Measurements from ENCODE around the gene OR10A6. TPM values are rescaled to one million over a fixed set of nuclear protein-coding genes. Genes with fewer than 3 reads are reported as not detected.

The OR10A6 gene
- total RNA-seq, 6 experiments from 2014 or later: not detected

DNA sequence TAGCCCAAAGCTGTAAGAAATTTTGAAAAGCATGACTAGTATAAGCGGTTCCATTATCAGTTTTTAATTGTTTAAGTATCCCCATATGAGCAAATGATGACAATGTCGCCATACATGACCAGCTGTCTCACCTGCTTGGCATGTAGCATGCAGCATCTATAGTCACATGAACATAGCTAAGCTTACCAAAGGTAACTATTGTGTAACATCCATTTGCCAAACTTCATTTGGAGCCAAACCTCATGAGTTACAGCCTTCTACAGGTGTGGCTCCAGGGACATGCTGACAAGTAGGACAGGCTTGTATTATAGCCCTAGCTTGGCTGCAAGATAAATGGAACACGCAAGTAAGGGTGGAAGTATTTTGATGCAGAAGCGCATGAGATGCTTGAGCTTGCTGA, 30.4 kb downstream of the OR10A6 start:
- peak; percentile 67 to 76 (median 72) for ATAC-seq
- H3K27me3 ChIP-seq: no peaks in the 10 kb centered on the region
- no peak for TF ChIP-seq POLR2A (IDR thresholded peaks at IDR 0.05)

DNA sequence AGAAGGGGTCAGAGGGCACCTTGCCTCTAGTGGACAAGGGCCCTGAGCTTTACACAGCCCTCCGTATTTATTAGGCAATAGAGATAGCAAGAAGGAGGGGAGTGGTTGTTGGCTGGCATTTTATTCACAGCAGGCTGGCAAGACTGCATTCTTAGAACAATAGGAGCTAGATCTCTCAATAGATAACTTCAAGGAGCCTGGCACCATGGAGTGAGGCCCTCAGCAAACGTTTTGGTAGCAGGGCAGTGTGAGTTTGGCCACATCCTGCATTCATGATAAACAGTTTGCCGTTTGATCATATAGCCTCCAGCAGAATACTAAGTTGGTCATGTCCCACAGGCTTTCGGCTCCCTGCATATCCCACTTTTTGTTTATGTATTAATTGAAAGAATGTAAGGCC, 31.6 kb downstream of the OR10A6 start:
- H3K4me3 ChIP-seq: no peak overlapping the region
- no peak for DNase-seq
- WGBS (ENCODE audit: insufficient coverage, low coverage, low lambda C conversion rate, missing lambda C conversion rate): 57% methylated on average over 4 of the region's 4 CpGs
- H3K4me1 ChIP-seq: peaks cover 0 to 31% (median 13%) of the 10 kb centered on the region in 4 donors
- no peak for ATAC-seq
- no peaks in the 10 kb centered on the region for H3K27me3 ChIP-seq
- no peaks in the 10 kb centered on the region for H3K9me3 ChIP-seq
- TF ChIP-seq POLR2A (IDR thresholded peaks at IDR 0.05): no peak
- TF ChIP-seq, protein P1, sequence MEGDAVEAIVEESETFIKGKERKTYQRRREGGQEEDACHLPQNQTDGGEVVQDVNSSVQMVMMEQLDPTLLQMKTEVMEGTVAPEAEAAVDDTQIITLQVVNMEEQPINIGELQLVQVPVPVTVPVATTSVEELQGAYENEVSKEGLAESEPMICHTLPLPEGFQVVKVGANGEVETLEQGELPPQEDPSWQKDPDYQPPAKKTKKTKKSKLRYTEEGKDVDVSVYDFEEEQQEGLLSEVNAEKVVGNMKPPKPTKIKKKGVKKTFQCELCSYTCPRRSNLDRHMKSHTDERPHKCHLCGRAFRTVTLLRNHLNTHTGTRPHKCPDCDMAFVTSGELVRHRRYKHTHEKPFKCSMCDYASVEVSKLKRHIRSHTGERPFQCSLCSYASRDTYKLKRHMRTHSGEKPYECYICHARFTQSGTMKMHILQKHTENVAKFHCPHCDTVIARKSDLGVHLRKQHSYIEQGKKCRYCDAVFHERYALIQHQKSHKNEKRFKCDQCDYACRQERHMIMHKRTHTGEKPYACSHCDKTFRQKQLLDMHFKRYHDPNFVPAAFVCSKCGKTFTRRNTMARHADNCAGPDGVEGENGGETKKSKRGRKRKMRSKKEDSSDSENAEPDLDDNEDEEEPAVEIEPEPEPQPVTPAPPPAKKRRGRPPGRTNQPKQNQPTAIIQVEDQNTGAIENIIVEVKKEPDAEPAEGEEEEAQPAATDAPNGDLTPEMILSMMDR (IDR thresholded peaks at IDR 0.05): no peak
- H3K36me3 ChIP-seq: no peaks in the 10 kb centered on the region
- H3K27ac ChIP-seq: no peak overlapping the region
- intact Hi-C loops (cut with DNase I): no loop called here

More for the DNA sequence above, 30.4 kb downstream of the OR10A6 start:
- H3K27ac ChIP-seq: no peak overlapping the region
- H3K4me3 ChIP-seq: no peak overlapping the region
- peak in 1 of 3 donors; percentile 48 for DNase-seq
- H3K4me1 ChIP-seq: peaks cover 0 to 18% (median 7%) of the 10 kb centered on the region in 4 donors
- intact Hi-C loops (cut with DNase I): loop anchor here in 1 of 2 donors (5.0 kb wide), 1 partner anchor 82 kb away; no protein-coding TSS in a partner anchor
- WGBS (ENCODE audit: insufficient coverage, low coverage, low lambda C conversion rate, missing lambda C conversion rate): 69% methylated on average over 4 of the region's 4 CpGs
- no peaks in the 10 kb centered on the region for H3K9me3 ChIP-seq
- H3K36me3 ChIP-seq: no peaks in the 10 kb centered on the region

DNA sequence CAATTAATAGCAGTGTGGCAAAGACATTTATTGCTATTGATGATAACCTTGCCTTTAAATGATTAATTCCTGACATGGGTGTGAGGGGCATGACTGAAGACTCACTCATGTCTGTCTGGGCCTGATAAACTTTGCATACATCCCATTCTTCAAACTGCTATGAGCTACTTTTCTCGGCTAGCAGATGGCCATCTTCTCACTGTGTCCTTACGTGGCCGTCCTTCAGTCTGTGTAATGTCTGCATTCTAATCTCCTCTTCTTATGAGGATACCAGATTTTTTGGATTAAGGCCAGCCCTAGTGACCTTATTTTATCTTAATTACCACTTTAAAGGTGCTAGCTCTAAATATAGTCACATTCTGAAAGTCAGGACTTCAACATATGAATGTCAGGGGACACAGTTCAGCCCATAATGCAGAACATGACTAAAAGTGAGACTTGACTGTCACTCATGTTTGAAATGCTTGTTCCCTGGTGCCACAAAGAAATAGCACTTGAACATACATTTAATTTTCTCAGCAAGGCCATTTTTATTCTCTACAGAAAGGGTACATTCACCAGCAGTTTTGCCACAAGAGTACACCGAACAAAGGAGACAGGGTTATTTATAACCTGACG, 32.3 kb downstream of the OR10A6 start:
- TF ChIP-seq, protein P1 (IDR thresholded peaks at IDR 0.05): no peak
- no peak for TF ChIP-seq POLR2A (IDR thresholded peaks at IDR 0.05)
- DNase-seq: no peak
- intact Hi-C loops (cut with DNase I): no loop called here
- H3K27ac ChIP-seq: no peak overlapping the region
- WGBS (ENCODE audit: insufficient coverage, low coverage, low lambda C conversion rate, missing lambda C conversion rate): 78% methylated on average over 5 of the region's 5 CpGs
- no peaks in the 10 kb centered on the region for H3K27me3 ChIP-seq
- ATAC-seq: no peak
- peaks cover 0 to 36% (median 15%) of the 10 kb centered on the region in 4 donors for H3K4me1 ChIP-seq
- no peaks in the 10 kb centered on the region for H3K9me3 ChIP-seq
- H3K4me3 ChIP-seq: no peak overlapping the region
- no peaks in the 10 kb centered on the region for H3K36me3 ChIP-seq

DNA sequence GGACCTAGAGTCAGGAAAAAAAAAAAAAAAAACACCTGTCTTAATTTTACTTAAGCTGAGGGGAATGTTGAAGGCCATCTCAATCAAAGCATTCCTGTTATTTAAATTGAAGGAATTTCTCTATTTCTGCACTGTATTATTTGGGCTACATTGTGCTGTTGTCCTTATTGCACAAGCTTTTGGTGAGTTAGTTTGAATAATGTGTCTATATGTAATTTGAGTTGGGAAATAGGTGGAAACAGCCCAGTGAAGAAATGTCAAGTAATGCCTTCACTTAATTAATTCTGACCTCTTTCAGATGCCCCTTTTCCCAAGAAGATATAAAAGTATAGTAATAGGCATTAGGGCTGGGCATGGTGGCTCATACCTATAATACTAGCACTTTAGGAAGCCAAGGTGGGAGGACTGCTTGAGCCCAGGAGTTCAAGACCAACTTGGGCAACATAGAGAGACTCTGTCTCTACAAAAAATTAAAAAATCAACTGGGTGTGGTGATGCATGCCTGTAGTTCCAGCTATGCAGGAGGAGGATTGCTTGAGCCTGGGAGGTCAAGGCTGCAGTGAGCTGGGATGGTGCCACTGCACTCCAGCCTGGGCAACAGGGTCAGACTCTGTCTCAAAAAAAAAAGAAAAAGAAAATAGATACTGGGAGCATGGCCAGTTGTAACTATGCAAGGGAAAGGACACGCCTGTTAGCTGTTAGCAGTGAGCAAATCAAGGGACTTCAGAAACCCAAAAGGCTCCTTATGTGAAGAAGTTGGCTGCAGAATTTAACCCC, 34.9 kb downstream of the OR10A6 start:
- peak; percentile 73 to 80 (median 76) for ATAC-seq
- TF ChIP-seq, protein P1 (IDR thresholded peaks at IDR 0.05): no peak
- no peak for TF ChIP-seq POLR2A (IDR thresholded peaks at IDR 0.05)
- Histone ChIP-seq H3K27ac (peak overlapping the region in 2 of 3 donors; percentile 76), H3K27me3 (no peaks in the 10 kb centered on the region), H3K4me3 (no peak overlapping the region), H3K4me1 (peaks cover 0 to 45% (median 22%) of the 10 kb centered on the region in 4 donors), H3K36me3 (no peaks in the 10 kb centered on the region), H3K9me3 (no peaks in the 10 kb centered on the region)
- intact Hi-C loops (cut with DNase I): no loop called here
- 13% methylated on average over 1 of the region's 1 CpG for WGBS (ENCODE audit: insufficient coverage, low coverage, low lambda C conversion rate, missing lambda C conversion rate)
- peak; percentile 60 to 82 (median 78) for DNase-seq

DNA sequence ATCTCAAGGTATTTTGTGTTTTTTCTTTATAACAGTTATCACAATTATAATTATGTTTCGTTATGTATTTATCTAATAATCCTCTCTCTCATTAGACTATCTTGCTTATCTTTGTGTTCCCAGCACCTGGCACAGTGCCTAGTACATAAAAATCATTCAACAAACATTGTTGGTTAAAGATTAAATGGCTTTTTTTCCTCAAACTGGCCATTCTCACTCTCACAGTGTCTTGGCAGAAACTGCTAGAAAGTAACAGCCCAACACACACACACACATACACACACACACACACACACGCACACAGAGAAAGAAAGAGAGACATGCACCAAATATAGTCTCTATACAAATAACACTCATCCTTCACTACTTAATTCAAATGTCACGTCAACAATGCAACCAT, 36.8 kb downstream of the OR10A6 start:
- no peaks in the 10 kb centered on the region for H3K27me3 ChIP-seq
- intact Hi-C loops (cut with DNase I): loop anchor here (5.0 kb wide), 1 partner anchor 93 kb away; the partner anchor contains the start of gene EIF3F (in 2 of the 2)
- no peak for TF ChIP-seq POLR2A (IDR thresholded peaks at IDR 0.05)
- TF ChIP-seq, protein P1 (IDR thresholded peaks at IDR 0.05): no peak
- no peaks in the 10 kb centered on the region for H3K36me3 ChIP-seq
- DNase-seq: peak in 1 of 3 donors; percentile 60
- 13% methylated on average over 3 of the region's 3 CpGs for WGBS (ENCODE audit: insufficient coverage, low coverage, low lambda C conversion rate, missing lambda C conversion rate)
- peak overlapping the region in 1 of 3 donors; percentile 14 for H3K4me3 ChIP-seq
- H3K27ac ChIP-seq: peak overlapping the region in 2 of 3 donors; percentile 76 to 93
- H3K4me1 ChIP-seq: peaks cover 0 to 43% (median 21%) of the 10 kb centered on the region in 4 donors
- peak; percentile 37 to 54 (median 44) for ATAC-seq
- no peaks in the 10 kb centered on the region for H3K9me3 ChIP-seq

All from right lobe of liver (tissue), 6 donors.